Vein endothelial cell (primary cell): ENCODE data around the gene USP17L5. TPM values are rescaled to one million over a fixed set of nuclear protein-coding genes. Genes with fewer than 3 reads are reported as not detected.

Source experiments
- total RNA-seq: library from RNA; depleted of rRNA; stranded (reverse); fragments of >200 nt; gene quantifications from 2 replicates; pipeline ENCODE4 v1.2.3, GENCODE V29; 2012

Gene USP17L5, protein sequence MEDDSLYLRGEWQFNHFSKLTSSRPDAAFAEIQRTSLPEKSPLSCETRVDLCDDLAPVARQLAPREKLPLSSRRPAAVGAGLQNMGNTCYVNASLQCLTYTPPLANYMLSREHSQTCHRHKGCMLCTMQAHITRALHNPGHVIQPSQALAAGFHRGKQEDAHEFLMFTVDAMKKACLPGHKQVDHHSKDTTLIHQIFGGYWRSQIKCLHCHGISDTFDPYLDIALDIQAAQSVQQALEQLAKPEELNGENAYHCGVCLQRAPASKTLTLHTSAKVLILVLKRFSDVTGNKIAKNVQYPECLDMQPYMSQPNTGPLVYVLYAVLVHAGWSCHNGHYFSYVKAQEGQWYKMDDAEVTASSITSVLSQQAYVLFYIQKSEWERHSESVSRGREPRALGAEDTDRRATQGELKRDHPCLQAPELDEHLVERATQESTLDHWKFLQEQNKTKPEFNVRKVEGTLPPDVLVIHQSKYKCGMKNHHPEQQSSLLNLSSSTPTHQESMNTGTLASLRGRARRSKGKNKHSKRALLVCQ
- not detected in 2 replicates for total RNA-seq

DNA sequence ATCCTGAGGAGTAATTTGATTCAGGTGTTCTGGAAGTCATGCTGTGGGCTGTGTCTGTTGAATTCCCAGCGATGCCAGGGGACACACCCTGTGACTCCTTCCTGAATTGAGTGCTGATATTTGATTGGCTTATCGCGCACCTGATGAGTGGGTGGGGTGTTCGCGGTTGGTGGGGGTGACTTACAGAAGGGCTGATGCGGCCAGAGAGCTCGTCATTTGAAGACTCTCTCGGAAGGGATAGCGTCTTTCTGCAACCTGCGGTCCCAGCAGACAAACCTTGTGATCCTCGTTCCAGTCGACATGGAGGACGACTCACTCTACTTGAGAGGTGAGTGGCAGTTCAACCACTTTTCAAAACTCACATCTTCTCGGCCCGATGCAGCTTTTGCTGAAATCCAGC lies at the start of gene USP17L5:
Gene USP17L5 (plus strand): TSS at position 301 of the 400 bp plus-strand sequence. CDS start 0 bp downstream, at position 301.

DNA sequence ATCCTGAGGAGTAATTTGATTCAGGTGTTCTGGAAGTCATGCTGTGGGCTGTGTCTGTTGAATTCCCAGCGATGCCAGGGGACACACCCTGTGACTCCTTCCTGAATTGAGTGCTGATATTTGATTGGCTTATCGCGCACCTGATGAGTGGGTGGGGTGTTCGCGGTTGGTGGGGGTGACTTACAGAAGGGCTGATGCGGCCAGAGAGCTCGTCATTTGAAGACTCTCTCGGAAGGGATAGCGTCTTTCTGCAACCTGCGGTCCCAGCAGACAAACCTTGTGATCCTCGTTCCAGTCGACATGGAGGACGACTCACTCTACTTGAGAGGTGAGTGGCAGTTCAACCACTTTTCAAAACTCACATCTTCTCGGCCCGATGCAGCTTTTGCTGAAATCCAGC lies 14.3 kb upstream of the USP17L5 start, which contains the start of gene USP17L24:
Gene USP17L24 (plus strand): TSS at position 301 of the 400 bp plus-strand sequence. CDS start 0 bp downstream, at position 301.

DNA sequence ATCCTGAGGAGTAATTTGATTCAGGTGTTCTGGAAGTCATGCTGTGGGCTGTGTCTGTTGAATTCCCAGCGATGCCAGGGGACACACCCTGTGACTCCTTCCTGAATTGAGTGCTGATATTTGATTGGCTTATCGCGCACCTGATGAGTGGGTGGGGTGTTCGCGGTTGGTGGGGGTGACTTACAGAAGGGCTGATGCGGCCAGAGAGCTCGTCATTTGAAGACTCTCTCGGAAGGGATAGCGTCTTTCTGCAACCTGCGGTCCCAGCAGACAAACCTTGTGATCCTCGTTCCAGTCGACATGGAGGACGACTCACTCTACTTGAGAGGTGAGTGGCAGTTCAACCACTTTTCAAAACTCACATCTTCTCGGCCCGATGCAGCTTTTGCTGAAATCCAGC lies 9.6 kb upstream of the USP17L5 start, which contains the start of gene USP17L25:
Gene USP17L25 (plus strand): TSS at position 301 of the 400 bp plus-strand sequence. CDS start 0 bp downstream, at position 301.

GRCh38 chr4:9334358-9334757 lies 4.8 kb upstream of the USP17L5 start, which contains the start of gene USP17L26:
TSS of gene USP17L26 (plus strand) at chr4:9334658. CDS start at chr4:9334658, 0 bp downstream.

GRCh38 chr4:9343848-9344247 lies 4.6 kb downstream of the USP17L5 start, which contains the start of gene USP17L27:
TSS of gene USP17L27 (plus strand) at chr4:9344148. CDS start at chr4:9344148, 0 bp downstream.

GRCh38 chr4:9348593-9348992 lies 9.4 kb downstream of the USP17L5 start, which contains the start of gene USP17L28:
TSS of gene USP17L28 (plus strand) at chr4:9348893. CDS start at chr4:9348893, 0 bp downstream.

DNA sequence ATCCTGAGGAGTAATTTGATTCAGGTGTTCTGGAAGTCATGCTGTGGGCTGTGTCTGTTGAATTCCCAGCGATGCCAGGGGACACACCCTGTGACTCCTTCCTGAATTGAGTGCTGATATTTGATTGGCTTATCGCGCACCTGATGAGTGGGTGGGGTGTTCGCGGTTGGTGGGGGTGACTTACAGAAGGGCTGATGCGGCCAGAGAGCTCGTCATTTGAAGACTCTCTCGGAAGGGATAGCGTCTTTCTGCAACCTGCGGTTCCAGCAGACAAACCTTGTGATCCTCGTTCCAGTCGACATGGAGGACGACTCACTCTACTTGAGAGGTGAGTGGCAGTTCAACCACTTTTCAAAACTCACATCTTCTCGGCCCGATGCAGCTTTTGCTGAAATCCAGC lies 14.1 kb downstream of the USP17L5 start, which contains the start of gene USP17L29:
Gene USP17L29 (plus strand): TSS at position 301 of the 400 bp plus-strand sequence. CDS start 0 bp downstream, at position 301.

GRCh38 chr4:9362829-9363228 lies 23.6 kb downstream of the USP17L5 start, which contains the start of gene USP17L30:
TSS of gene USP17L30 (plus strand) at chr4:9363129. CDS start at chr4:9363129, 0 bp downstream.

Other genes with a start within 250 kb of the USP17L5 start
- gene FAM90A26, start 169.0 kb upstream of the USP17L5 start, total RNA-seq: not detected in 2 replicates
- gene USP17L10, start 128.7 kb upstream of the USP17L5 start, total RNA-seq: not detected in 2 replicates
- not detected in 2 replicates for gene USP17L11, start 124.0 kb upstream of the USP17L5 start, total RNA-seq
- not detected in 2 replicates for gene USP17L12, start 119.3 kb upstream of the USP17L5 start, total RNA-seq
- gene USP17L13, start 114.5 kb upstream of the USP17L5 start, total RNA-seq: not detected in 2 replicates
- gene USP17L15, start 105.0 kb upstream of the USP17L5 start, total RNA-seq: not detected in 2 replicates
- gene USP17L17, start 95.5 kb upstream of the USP17L5 start, total RNA-seq: not detected in 2 replicates
- not detected in 2 replicates for gene USP17L18, start 90.8 kb upstream of the USP17L5 start, total RNA-seq
- gene USP17L19, start 86.0 kb upstream of the USP17L5 start, total RNA-seq: not detected in 2 replicates
- not detected in 2 replicates for gene USP17L20, start 81.3 kb upstream of the USP17L5 start, total RNA-seq
- not detected in 2 replicates for gene USP17L21, start 76.5 kb upstream of the USP17L5 start, total RNA-seq
- gene USP17L22, start 71.8 kb upstream of the USP17L5 start, total RNA-seq: not detected in 2 replicates
- gene USP17L24, start 14.2 kb upstream of the USP17L5 start, total RNA-seq: not detected in 2 replicates
- gene USP17L25, start 9.5 kb upstream of the USP17L5 start, total RNA-seq: not detected in 2 replicates
- not detected in 2 replicates for gene USP17L26, start 4.7 kb upstream of the USP17L5 start, total RNA-seq
- not detected in 2 replicates for gene USP17L27, start 4.7 kb downstream of the USP17L5 start, total RNA-seq
- not detected in 2 replicates for gene USP17L28, start 9.5 kb downstream of the USP17L5 start, total RNA-seq
- gene USP17L29, start 14.2 kb downstream of the USP17L5 start, total RNA-seq: not detected in 2 replicates
- not detected in 2 replicates for gene USP17L30, start 23.7 kb downstream of the USP17L5 start, total RNA-seq
- not detected in 2 replicates for gene DEFB131A, start 105.0 kb downstream of the USP17L5 start, total RNA-seq